ENCODE measurements around the gene BASP1.

DNA sequence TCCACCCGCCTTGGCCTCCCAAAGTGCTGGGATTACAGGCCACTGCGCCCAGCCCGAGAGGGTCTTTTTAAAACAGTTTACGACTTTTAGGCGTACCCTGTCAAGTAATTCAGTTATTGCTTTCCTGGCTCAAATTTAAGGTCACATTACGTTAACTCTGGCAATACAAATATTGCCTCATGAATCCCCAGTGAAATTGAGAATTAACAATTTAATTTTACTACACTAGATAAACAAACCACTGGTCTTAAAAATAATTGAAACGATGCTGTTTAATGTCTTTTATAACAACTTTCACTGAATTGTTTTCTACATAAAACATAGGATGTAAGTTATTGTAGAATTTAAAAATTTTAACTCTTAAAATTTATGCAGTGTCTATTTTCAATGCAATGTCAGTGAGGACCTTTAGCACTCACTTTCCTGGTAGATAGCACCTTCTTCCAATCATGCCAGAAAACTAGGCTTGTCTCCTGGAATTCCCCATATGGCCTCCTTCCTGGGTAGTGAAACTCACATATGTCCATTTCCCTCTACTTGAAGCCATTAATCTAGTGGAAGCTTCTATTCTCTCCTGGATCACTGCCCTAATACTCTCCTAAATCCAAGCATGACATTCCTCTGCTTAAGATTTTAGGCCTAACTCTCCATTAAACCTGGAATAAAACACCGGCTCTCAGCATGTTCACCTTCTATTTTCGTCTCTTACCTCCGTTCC, 13.5 kb downstream of the BASP1 start:
- no peak for TF ChIP-seq POLR2A (IDR thresholded peaks at IDR 0.05; ENCODE audit: borderline replicate concordance, extremely low read depth, insufficient read depth, insufficient read length)
- TF ChIP-seq, protein P1, sequence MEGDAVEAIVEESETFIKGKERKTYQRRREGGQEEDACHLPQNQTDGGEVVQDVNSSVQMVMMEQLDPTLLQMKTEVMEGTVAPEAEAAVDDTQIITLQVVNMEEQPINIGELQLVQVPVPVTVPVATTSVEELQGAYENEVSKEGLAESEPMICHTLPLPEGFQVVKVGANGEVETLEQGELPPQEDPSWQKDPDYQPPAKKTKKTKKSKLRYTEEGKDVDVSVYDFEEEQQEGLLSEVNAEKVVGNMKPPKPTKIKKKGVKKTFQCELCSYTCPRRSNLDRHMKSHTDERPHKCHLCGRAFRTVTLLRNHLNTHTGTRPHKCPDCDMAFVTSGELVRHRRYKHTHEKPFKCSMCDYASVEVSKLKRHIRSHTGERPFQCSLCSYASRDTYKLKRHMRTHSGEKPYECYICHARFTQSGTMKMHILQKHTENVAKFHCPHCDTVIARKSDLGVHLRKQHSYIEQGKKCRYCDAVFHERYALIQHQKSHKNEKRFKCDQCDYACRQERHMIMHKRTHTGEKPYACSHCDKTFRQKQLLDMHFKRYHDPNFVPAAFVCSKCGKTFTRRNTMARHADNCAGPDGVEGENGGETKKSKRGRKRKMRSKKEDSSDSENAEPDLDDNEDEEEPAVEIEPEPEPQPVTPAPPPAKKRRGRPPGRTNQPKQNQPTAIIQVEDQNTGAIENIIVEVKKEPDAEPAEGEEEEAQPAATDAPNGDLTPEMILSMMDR (IDR thresholded peaks at IDR 0.05 in 2 of 3, conservative IDR thresholded peaks at IDR 0.05 in 1 of 3; ENCODE audit: borderline replicate concordance in 1 of 3, insufficient read depth in 1 of 3, low read depth in 2 of 3, low read length in 2 of 3), result no peak
- no peak for TF ChIP-seq ZNF274 (IDR thresholded peaks at IDR 0.05; ENCODE audit: low read depth, low read length)
- TF ChIP-seq CEBPB (IDR thresholded peaks at IDR 0.05; ENCODE audit: low read depth), result no peak
- TF ChIP-seq POLR2AphosphoS5 (IDR thresholded peaks at IDR 0.05; ENCODE audit: low read depth, low read length), result no peak
- TF ChIP-seq EZH2 (IDR thresholded peaks at IDR 0.05), result no peak
- TF ChIP-seq ELF1 (IDR thresholded peaks at IDR 0.05; ENCODE audit: borderline replicate concordance, low read depth), result no peak
- no peak for TF ChIP-seq TCF7L2 (IDR thresholded peaks at IDR 0.05; ENCODE audit: borderline replicate concordance, extremely low read depth, insufficient read depth, insufficient read length)
- TF ChIP-seq SIN3A (IDR thresholded peaks at IDR 0.05; ENCODE audit: low read depth), result no peak
